Measurements from ENCODE around the gene CAMSAP2. TPM values are rescaled to one million over a fixed set of nuclear protein-coding genes. Genes with fewer than 3 reads are reported as not detected.

CAMSAP2 gene
- total RNA-seq, 4 donors from 2014 or later, result 4.9 to 21.5 (median 8.1) TPM

DNA sequence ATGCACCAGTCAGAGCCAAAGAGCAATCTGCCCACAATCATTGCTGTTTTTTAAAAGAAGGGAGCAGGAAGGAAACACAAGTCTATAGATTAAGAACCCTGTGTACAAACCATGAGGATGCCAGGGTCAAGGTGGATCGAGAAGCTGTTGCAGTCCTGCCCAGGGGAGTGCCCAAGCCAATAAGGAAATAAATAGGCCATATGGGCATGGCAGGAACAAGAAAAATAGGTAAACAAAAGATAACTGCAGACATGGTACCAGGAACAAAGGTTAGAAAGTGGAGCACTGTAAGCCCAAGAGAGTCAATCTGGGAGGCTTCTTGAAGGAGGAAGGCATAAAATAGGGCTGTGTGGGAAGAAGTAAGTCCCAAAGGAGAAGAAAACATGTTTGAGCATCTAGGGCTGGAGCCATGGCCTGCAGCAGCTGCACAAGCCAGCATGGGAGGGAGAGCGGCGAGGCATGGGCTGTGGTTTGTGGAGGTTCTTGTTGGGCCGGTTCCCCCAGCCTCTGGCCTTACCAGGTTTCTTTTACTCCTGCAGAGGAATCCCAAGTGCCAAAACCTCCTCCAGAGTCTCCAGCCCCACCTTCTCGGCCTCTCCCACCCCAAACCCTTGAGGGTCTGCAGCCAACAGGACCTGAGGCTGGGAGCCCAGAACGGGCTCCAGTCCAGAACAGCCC lies 169.6 kb downstream of the CAMSAP2 start:
- TF ChIP-seq POLR2A (IDR thresholded peaks at IDR 0.05), result peak; percentile 30 to 45
- TF ChIP-seq, protein P1, sequence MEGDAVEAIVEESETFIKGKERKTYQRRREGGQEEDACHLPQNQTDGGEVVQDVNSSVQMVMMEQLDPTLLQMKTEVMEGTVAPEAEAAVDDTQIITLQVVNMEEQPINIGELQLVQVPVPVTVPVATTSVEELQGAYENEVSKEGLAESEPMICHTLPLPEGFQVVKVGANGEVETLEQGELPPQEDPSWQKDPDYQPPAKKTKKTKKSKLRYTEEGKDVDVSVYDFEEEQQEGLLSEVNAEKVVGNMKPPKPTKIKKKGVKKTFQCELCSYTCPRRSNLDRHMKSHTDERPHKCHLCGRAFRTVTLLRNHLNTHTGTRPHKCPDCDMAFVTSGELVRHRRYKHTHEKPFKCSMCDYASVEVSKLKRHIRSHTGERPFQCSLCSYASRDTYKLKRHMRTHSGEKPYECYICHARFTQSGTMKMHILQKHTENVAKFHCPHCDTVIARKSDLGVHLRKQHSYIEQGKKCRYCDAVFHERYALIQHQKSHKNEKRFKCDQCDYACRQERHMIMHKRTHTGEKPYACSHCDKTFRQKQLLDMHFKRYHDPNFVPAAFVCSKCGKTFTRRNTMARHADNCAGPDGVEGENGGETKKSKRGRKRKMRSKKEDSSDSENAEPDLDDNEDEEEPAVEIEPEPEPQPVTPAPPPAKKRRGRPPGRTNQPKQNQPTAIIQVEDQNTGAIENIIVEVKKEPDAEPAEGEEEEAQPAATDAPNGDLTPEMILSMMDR (IDR thresholded peaks at IDR 0.05), result no peak
- Histone ChIP-seq H3K27ac (peak overlapping the region in 3 of 4 donors; percentile 81 to 93 (median 92)), H3K4me1 (peaks cover 0 to 79% (median 6%) of the 10 kb centered on the region in 4 donors), H3K27me3 (no peaks in the 10 kb centered on the region), H3K9me3 (no peaks in the 10 kb centered on the region), H3K36me3 (peaks cover 0 to 43% (median 0%) of the 10 kb centered on the region in 3 donors), H3K4me3 (peak overlapping the region in 2 of 4 donors; percentile 36 to 45)
- peak in 2 of 3 donors; percentile 60 to 81 for DNase-seq

GRCh38 chr1:200909071-200909470 lies 170.4 kb downstream of the CAMSAP2 start:
- H3K4me3 ChIP-seq, result peak overlapping the region in 2 of 4 donors; percentile 36 to 45
- TF ChIP-seq, protein P1 (IDR thresholded peaks at IDR 0.05), result no peak
- no peak for TF ChIP-seq POLR2A (IDR thresholded peaks at IDR 0.05)
- DNase-seq, result peak in 1 of 3 donors; percentile 54
- H3K4me1 ChIP-seq, result peaks cover 0 to 76% (median 6%) of the 10 kb centered on the region in 4 donors
- no peaks in the 10 kb centered on the region for H3K27me3 ChIP-seq
- H3K36me3 ChIP-seq, result peaks cover 0 to 44% (median 0%) of the 10 kb centered on the region in 3 donors
- H3K27ac ChIP-seq, result peak overlapping the region in 3 of 4 donors; percentile 81 to 93 (median 92)
- H3K9me3 ChIP-seq, result no peaks in the 10 kb centered on the region

GRCh38 chr1:200909757-200910239 lies 171.1 kb downstream of the CAMSAP2 start:
- Histone ChIP-seq H3K4me3 (peak overlapping the region in 1 of 4 donors; percentile 45), H3K4me1 (peaks cover 0 to 69% (median 6%) of the 10 kb centered on the region in 4 donors), H3K9me3 (no peaks in the 10 kb centered on the region), H3K27ac (peak overlapping the region in 3 of 4 donors; percentile 27 to 93 (median 92)), H3K36me3 (peaks cover 0 to 44% (median 0%) of the 10 kb centered on the region in 3 donors), H3K27me3 (no peaks in the 10 kb centered on the region)
- DNase-seq, result no peak
- TF ChIP-seq, protein P1 (IDR thresholded peaks at IDR 0.05), result no peak
- no peak for TF ChIP-seq POLR2A (IDR thresholded peaks at IDR 0.05)

Other genes starting within 250 kb of the CAMSAP2 start
- gene KIF14, start 118.1 kb upstream of the CAMSAP2 start, total RNA-seq, result 1 to 10 TPM in 3 of 4 donors, under 1 TPM in 1; 0.85 to 2.5 (median 1.1) TPM
- gene DDX59, start 69.0 kb upstream of the CAMSAP2 start, total RNA-seq, result 10 to 100 TPM; 13.7 to 59.4 (median 16.8) TPM
- gene GPR25, start 134.1 kb downstream of the CAMSAP2 start, total RNA-seq, result not detected
- gene INAVA, start 156.0 kb downstream of the CAMSAP2 start, total RNA-seq, result 100 to 1,000 TPM in 3 of 4 donors, 10 to 100 TPM in 1; 33.8 to 492 (median 332) TPM